Endothelial cell of umbilical vein (primary cell): ENCODE data around the gene CDO1. TPM values are rescaled to one million over a fixed set of nuclear protein-coding genes. Genes with fewer than 3 reads are reported as not detected.

Experiments
- BruUV-seq: library from RNA; stranded (reverse); fragments of 400-500 nt; replicated peaks from 2 replicates; lab custom pipeline; 2021; lab: Mats Ljungman, UMichigan
- CTCF ChIA-PET: fragments of 300-600, 350-600 bp; sonication (Branson Sonifier 250); formaldehyde crosslinking; loops from one replicate; lab custom pipeline; 2021; ENCODE audit warnings: antibody characterized with exemption, inconsistent platforms; lab: Charles Lee
- POLR2A ChIA-PET: fragments of 300-600, 350-600 bp; sonication (Branson Sonifier 250); formaldehyde crosslinking; loops from one replicate; lab custom pipeline; 2021; ENCODE audit warnings: antibody characterized with exemption, inconsistent platforms; lab: Charles Lee
- DNase-seq: peaks from one replicate; pipeline ENCODE4 v3.0.0-alpha.2; 2011; ENCODE audit warnings: low read depth, low spot score
- FAIRE-seq: peaks from 2 replicates; lab custom pipeline; 2011; peaks lifted over from hg19 to GRCh38; lab: Jason Lieb, UNC
- H2AFZ ChIP-seq: 2 replicates; pipeline ENCODE4 v1.6.0; 2012; ENCODE audit warnings: low read depth, low read length, control low read depth, inconsistent platforms
- H3K27ac ChIP-seq: 2 replicates; pipeline ENCODE4 v1.5.1; 2011; ENCODE audit warnings: low read depth, mild to moderate bottlenecking, control low read depth, low read length, moderate library complexity; ENCODE audit not compliant: insufficient read depth
- H3K27me3 ChIP-seq, 2 experiments: 2 replicates each; pipeline versions ENCODE4 v1.6.0 to v1.6.1; 2011; ENCODE audit warnings: low read length in 2 of 2, mixed read lengths in 1 of 2; ENCODE audit not compliant: control insufficient read depth in 2 of 2, insufficient read depth in 2 of 2
- H3K36me3 ChIP-seq, 2 experiments: 2 replicates in 1 of 2; 3 replicates in 1 of 2; pipeline ENCODE4 v1.5.1; 2011; ENCODE audit warnings: low read length in 2 of 2, mild to moderate bottlenecking in 1 of 2, moderate library complexity in 1 of 2; ENCODE audit not compliant: control insufficient read depth in 2 of 2, insufficient read depth in 2 of 2; ENCODE audit errors: extremely low read depth in 1 of 2
- H3K4me1 ChIP-seq: 3 replicates; pipeline ENCODE4 v1.5.1; 2011; ENCODE audit warnings: mild to moderate bottlenecking, low read length; ENCODE audit not compliant: control insufficient read depth, insufficient read depth; ENCODE audit errors: extremely low read depth
- H3K4me2 ChIP-seq: 2 replicates; pipeline ENCODE4 v1.6.1; 2011; ENCODE audit warnings: low read length, control low read depth, mixed read lengths; ENCODE audit not compliant: insufficient read depth
- H3K4me3 ChIP-seq, 3 experiments: fragments of 200-600 bp in 1 of 3; sonication (generic), shearing (Covaris generic) in 1 of 3; replicated peaks in 1 of 3; 2 replicates each; pipeline ENCODE4 v1.5.1; 2011 to 2016; ENCODE audit warnings: control low read depth in 3 of 3, low read length in 3 of 3, mild to moderate bottlenecking in 2 of 3, inconsistent platforms in 1 of 3, low read depth in 1 of 3, moderate library complexity in 1 of 3; ENCODE audit not compliant: insufficient read depth in 1 of 3
- H3K79me2 ChIP-seq: 2 replicates; pipeline ENCODE4 v1.6.0; 2012; ENCODE audit warnings: low read length, inconsistent platforms; ENCODE audit not compliant: control insufficient read depth, insufficient read depth
- H3K9ac ChIP-seq: replicated peaks from 2 replicates; pipeline ENCODE3; 2011; ENCODE audit warnings: low read length, control low read depth; ENCODE audit not compliant: insufficient read depth; ENCODE audit errors: extremely low read depth
- H3K9me1 ChIP-seq: replicated peaks from 3 replicates; pipeline ENCODE4 v1.6.0; 2011; ENCODE audit warnings: mild to moderate bottlenecking, low read length; ENCODE audit not compliant: control insufficient read depth, insufficient read depth; ENCODE audit errors: extremely low read depth
- H3K9me3 ChIP-seq: replicated peaks from 2 replicates; pipeline ENCODE4 v1.5.1; 2012; ENCODE audit warnings: low read length, inconsistent platforms; ENCODE audit not compliant: control insufficient read depth, insufficient read depth
- H4K20me1 ChIP-seq: replicated peaks from 2 replicates; pipeline ENCODE3; 2011; ENCODE audit warnings: mild to moderate bottlenecking, low read length; ENCODE audit not compliant: control insufficient read depth, insufficient read depth; ENCODE audit errors: extremely low read depth
- CTCF ChIP-seq, 2 donors: IDR thresholded peaks; 1 replicate in 1 of 2; 2 replicates in 1 of 2; pipeline ENCODE4 v1.5.1; 2011; ENCODE audit warnings: low read length in 2 of 2, mild to moderate bottlenecking in 2 of 2, moderate library complexity in 2 of 2, control low read depth in 1 of 2, inconsistent platforms in 1 of 2, low read depth in 1 of 2; ENCODE audit not compliant: insufficient read depth in 1 of 2; ENCODE audit errors: extremely low read depth in 1 of 2
- EZH2 ChIP-seq: IDR thresholded peaks from 2 replicates; pipeline ENCODE4 v1.6.1; 2012; ENCODE audit warnings: borderline replicate concordance, low read depth, mild to moderate bottlenecking, moderate library complexity, low read length, inconsistent platforms; ENCODE audit not compliant: severe bottlenecking
- FOS ChIP-seq: IDR thresholded peaks from 2 replicates; pipeline ENCODE4 v1.6.1; 2011; ENCODE audit warnings: mild to moderate bottlenecking, low read length, moderate library complexity, borderline replicate concordance; ENCODE audit not compliant: insufficient read depth
- GATA2 ChIP-seq: IDR thresholded peaks from 2 replicates; pipeline ENCODE4 v1.7.0; 2011; ENCODE audit warnings: low read depth, mild to moderate bottlenecking, moderate library complexity, mixed read lengths, low read length; ENCODE audit not compliant: insufficient read length, insufficient read depth
- JUN ChIP-seq: IDR thresholded peaks from 2 replicates; pipeline ENCODE4 v1.6.1; 2011; ENCODE audit warnings: borderline replicate concordance, low read depth; ENCODE audit not compliant: insufficient read length, insufficient read depth
- MAX ChIP-seq: IDR thresholded peaks from 2 replicates; pipeline ENCODE4 v1.6.1; 2011; ENCODE audit not compliant: insufficient read depth, insufficient read length
- MYC ChIP-seq: IDR thresholded peaks from one replicate; pipeline ENCODE4 v1.6.1; 2011; ENCODE audit warnings: mild to moderate bottlenecking, low read depth, low read length
- POLR2A ChIP-seq: IDR thresholded peaks from 2 replicates; pipeline ENCODE4 v1.6.1; 2012; ENCODE audit warnings: low read depth, mild to moderate bottlenecking, control low read depth, low read length
- POLR2AphosphoS5 ChIP-seq: IDR thresholded peaks from 2 replicates; pipeline ENCODE4 v1.6.1; 2012; ENCODE audit warnings: low read depth, mild to moderate bottlenecking, control low read depth, low read length, moderate library complexity; ENCODE audit not compliant: insufficient read depth
- dilution Hi-C: fragments of 300-500 bp; cut with MboI; formaldehyde crosslinking; loops from one replicate; pipeline ENCODE4 v1.15.0; 2019; ENCODE audit warnings: low sequenced_read_pairs; ENCODE audit not compliant: extremely low pct_ligation_motif_present
- intact Hi-C: fragments of 100-400 bp; cut with micrococcal nuclease; formaldehyde crosslinking; loops from one replicate; pipeline ENCODE4 v1.10.0; 2022
- polyA plus RNA-seq, 4 experiments: library from polyadenylated mRNA; depleted of rRNA in 3 of 4; stranded (reverse) in 3 of 4; unstranded in 1 of 4; fragments of >200 nt; gene quantifications; 2 replicates each; pipeline versions ENCODE4 v1.2.1 to v1.2.3, GENCODE V29; 2011 to 2012; ENCODE audit warnings: missing spikeins in 1 of 4
- total RNA-seq: library from RNA; stranded (reverse); gene quantifications from 2 replicates; pipeline ENCODE4 v1.2.3, GENCODE V29; 2021

The CDO1 gene
- total and polyA plus RNA-seq, 2 donors (not counting 3 experiments of a cell fraction or from before 2014, with no cell fraction given), result 1.3 to 1.7 TPM

GRCh38 chr5:115772731-115773475, 43.6 kb downstream of the CDO1 start:
- FAIRE-seq (no peak), DNase-seq (no peak)
- Histone ChIP-seq H3K27me3 (peaks cover 2 to 3% of the 10 kb centered on the region in 2 experiments), H3K4me3 (no peak overlapping the region), H3K36me3 (no peaks in the 10 kb centered on the region), H3K4me1 (no peaks in the 10 kb centered on the region), H3K4me2 (no peak overlapping the region), H3K9me3 (no peaks in the 10 kb centered on the region), H3K9me1 (no peaks in the 10 kb centered on the region), H3K9ac (no peak overlapping the region), H4K20me1 (no peaks in the 10 kb centered on the region), H3K27ac (no peak overlapping the region), H3K79me2 (no peaks in the 10 kb centered on the region), H2AFZ (no peak overlapping the region)
- TF ChIP-seq FOS (no peak), EZH2 (no peak), JUN (no peak), GATA2 (no peak), CTCF (IDR thresholded peaks at IDR 0.05; ENCODE audit: extremely low read depth in 1 of 2, insufficient read depth in 1 of 2, low read depth in 1 of 2, low read length in 2 of 2) (no peak), MYC (no peak), POLR2A (no peak), MAX (no peak), POLR2AphosphoS5 (no peak)
- intact Hi-C loops, result no loop called here
- ChIA-PET POLR2A (no interaction called here), CTCF (interaction anchor here (1.2 to 2.3 kb wide), 2 partner anchors 11 to 12 kb away, joined by 3 to 9 read pairs; no protein-coding TSS in a partner anchor)
- BruUV-seq, result no TSS peak
- dilution Hi-C loops, result no loop called here
